Calu3 (cell line): ENCODE data around the gene CRTC2. TPM values are rescaled to one million over a fixed set of nuclear protein-coding genes. Genes with fewer than 3 reads are reported as not detected.

Experiments used
- BruUV-seq: library from RNA; stranded (reverse); fragments of 400-500 nt; replicated peaks from 2 replicates; lab custom pipeline; 2021; lab: Mats Ljungman, UMichigan
- CTCF ChIA-PET: fragments of 300-600 bp; sonication (Branson Sonifier 250); formaldehyde crosslinking; loops from one replicate; lab custom pipeline; 2022; ENCODE audit warnings: antibody characterized with exemption; lab: Charles Lee
- DNase-seq: peaks from one replicate; pipeline ENCODE4 v3.0.0; 2022
- H3K27ac Mint-ChIP-seq: one replicate; pipeline ENCODE4 v1.8.0; 2022; ENCODE audit warnings: mixed read lengths; ENCODE audit not compliant: unreplicated experiment
- H3K27me3 Mint-ChIP-seq: one replicate; pipeline ENCODE4 v1.8.0; 2022; ENCODE audit warnings: mixed read lengths; ENCODE audit not compliant: unreplicated experiment
- H3K36me3 Mint-ChIP-seq: one replicate; pipeline ENCODE4 v1.8.0; 2022; ENCODE audit warnings: mild to moderate bottlenecking, moderate library complexity, mixed read lengths; ENCODE audit not compliant: insufficient read depth, unreplicated experiment
- H3K4me1 Mint-ChIP-seq: one replicate; pipeline ENCODE4 v1.8.0; 2022; ENCODE audit warnings: mild to moderate bottlenecking, low read depth, mixed read lengths; ENCODE audit not compliant: unreplicated experiment
- H3K4me3 Mint-ChIP-seq: one replicate; pipeline ENCODE4 v1.8.0; 2022; ENCODE audit warnings: mild to moderate bottlenecking, low read depth, moderate library complexity, mixed read lengths; ENCODE audit not compliant: unreplicated experiment
- H3K9me3 Mint-ChIP-seq: one replicate; pipeline ENCODE4 v1.8.0; 2022; ENCODE audit warnings: low read depth, mixed read lengths; ENCODE audit not compliant: unreplicated experiment
- intact Hi-C: fragments of 100-400 bp; cut with micrococcal nuclease; formaldehyde crosslinking; loops from one replicate; pipeline ENCODE4 v1.10.0; 2022; ENCODE audit not compliant: unreplicated experiment
- total RNA-seq: library from RNA; stranded (reverse); gene quantifications from 2 replicates; pipeline ENCODE4 v1.2.3, GENCODE V29; 2022
- TF ChIP-seq, protein P1 (sequence below): fragments of 200-600 bp; IDR thresholded peaks from one replicate; pipeline ENCODE4 v1.8.0; 2022; ENCODE audit warnings: antibody characterized with exemption; ENCODE audit not compliant: unreplicated experiment

The CRTC2 gene
- total RNA-seq, 1 experiment from 2014 or later: 52.1 TPM

DNA sequence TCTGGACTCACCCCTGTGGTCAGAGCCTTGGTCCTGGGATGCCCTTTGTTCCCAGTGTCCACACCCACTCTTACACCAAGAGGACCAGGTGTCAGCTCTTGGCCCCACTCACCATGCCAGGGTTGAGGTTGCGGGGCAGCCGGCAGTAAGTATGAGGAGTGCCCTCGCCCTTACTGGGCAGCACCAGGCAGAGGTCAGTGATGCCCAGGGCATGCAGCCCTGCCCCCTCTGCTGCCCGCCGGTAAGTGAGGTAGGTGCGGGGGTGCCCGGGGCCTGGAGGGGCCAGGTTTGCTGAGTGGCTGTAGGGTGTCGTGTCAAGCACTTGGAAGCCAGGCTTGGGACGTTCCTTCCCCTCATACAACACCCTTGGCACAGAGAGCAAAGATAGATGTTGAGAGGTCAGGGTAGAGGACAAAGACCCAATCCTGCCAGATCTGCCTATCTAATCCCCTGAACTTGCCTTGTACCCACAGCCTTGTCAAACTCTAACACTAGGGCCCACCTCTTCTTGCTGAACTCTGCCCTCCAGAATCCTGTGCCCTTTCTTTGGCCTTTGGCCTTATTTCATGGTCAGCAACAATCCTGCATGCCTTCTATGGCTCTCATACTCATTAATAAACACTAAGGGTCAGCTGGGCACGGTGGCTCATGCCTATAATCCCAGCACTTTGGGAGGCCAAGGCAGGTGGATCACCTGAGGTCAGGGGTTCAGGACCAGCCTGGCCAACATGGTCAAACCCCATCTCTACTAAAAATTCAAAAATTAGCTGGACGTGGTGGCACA is 15.5 kb downstream of the CRTC2 start:
- H3K4me1 Mint-ChIP-seq: peaks cover 17% of the 10 kb centered on the region
- TF ChIP-seq, protein P1, sequence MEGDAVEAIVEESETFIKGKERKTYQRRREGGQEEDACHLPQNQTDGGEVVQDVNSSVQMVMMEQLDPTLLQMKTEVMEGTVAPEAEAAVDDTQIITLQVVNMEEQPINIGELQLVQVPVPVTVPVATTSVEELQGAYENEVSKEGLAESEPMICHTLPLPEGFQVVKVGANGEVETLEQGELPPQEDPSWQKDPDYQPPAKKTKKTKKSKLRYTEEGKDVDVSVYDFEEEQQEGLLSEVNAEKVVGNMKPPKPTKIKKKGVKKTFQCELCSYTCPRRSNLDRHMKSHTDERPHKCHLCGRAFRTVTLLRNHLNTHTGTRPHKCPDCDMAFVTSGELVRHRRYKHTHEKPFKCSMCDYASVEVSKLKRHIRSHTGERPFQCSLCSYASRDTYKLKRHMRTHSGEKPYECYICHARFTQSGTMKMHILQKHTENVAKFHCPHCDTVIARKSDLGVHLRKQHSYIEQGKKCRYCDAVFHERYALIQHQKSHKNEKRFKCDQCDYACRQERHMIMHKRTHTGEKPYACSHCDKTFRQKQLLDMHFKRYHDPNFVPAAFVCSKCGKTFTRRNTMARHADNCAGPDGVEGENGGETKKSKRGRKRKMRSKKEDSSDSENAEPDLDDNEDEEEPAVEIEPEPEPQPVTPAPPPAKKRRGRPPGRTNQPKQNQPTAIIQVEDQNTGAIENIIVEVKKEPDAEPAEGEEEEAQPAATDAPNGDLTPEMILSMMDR: no peak
- H3K4me3 Mint-ChIP-seq: no peak overlapping the region
- no peaks in the 10 kb centered on the region for H3K9me3 Mint-ChIP-seq
- peaks cover 63% of the 10 kb centered on the region for H3K36me3 Mint-ChIP-seq
- no peak for DNase-seq
- CTCF ChIA-PET: interaction anchor here (0.5 kb wide), 1 partner anchor 259 kb away, joined by 4 read pairs; no protein-coding TSS in a partner anchor
- BruUV-seq: no TSS peak
- intact Hi-C loops: no loop called here
- no peaks in the 10 kb centered on the region for H3K27me3 Mint-ChIP-seq
- H3K27ac Mint-ChIP-seq: no peak overlapping the region

DNA sequence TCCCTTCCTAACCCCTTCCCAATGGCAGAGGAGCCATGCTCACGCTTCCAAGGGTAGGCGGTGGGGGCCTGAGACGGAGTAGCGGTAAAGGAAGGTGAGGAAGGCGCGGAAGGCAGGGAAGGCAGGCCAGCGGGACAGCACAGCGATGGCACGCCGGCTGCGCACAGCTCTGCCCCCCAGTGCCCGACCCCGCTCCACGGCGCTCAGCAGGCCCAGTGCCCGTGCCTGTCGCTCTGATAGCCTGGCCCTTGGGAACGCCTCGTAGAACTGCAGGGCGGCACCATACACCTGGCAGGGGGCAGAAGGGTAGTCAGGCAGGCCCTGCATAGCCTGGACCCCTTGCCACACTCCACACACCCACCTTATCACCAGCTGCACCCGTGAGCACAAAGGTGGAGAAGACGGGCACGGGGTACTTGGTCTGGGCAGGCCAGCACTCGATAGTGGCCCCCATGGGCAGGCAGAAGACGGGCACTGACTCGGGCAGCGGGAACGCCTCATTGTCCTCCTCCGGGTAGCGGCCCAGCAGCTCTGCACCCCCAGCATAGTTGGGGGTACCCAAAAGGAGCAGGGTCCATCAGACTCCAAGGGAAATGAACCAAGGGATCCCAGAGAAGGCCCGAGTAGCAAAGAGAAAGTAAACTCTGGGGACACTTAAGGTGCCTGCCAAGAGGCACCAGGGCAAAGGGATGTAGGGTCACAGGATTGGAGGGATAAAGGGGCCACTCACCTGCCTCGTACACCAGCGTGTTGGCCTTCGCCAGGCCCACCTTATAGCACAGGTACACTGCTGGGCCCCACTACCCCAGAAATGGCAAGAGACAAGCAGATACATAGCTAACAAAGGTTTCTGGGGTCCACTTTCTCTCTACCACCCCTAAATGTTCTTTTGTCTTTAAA is 16.3 kb downstream of the CRTC2 start:
- Mint-ChIP-seq H3K4me1 (peaks cover 15% of the 10 kb centered on the region), H3K36me3 (peaks cover 68% of the 10 kb centered on the region), H3K27me3 (no peaks in the 10 kb centered on the region), H3K9me3 (no peaks in the 10 kb centered on the region), H3K27ac (no peak overlapping the region), H3K4me3 (no peak overlapping the region)
- no TSS peak for BruUV-seq
- TF ChIP-seq, protein P1: no peak
- intact Hi-C loops: no loop called here
- DNase-seq: no peak
- CTCF ChIA-PET: no interaction called here

DNA sequence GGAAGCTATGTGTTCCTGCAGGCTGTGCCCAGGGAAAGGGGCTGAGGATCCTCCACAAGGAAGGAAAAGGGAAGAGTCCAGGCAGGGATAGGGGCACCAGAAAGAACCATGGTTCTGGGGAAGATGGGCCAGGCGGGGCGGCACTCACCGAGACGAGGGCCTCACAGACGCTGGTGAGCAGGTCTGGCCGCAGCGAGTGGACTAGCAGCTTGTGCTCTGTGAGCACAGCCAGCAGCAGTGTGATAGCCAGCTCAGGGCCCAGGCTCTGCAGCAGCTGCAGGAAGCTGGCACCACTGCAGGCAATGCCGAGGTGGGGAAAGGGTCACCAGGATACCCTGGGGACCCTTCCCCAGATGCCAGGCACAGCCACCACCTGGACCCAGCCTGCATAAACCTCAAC is 17.7 kb downstream of the CRTC2 start:
- no peaks in the 10 kb centered on the region for H3K27me3 Mint-ChIP-seq
- H3K4me1 Mint-ChIP-seq: peaks cover 8% of the 10 kb centered on the region
- DNase-seq: no peak
- H3K4me3 Mint-ChIP-seq: no peak overlapping the region
- BruUV-seq: no TSS peak
- CTCF ChIA-PET: interaction anchor here (0.6 kb wide), 1 partner anchor 120 kb away, joined by 3 read pairs; no protein-coding TSS in a partner anchor
- intact Hi-C loops: no loop called here
- no peak overlapping the region for H3K27ac Mint-ChIP-seq
- H3K9me3 Mint-ChIP-seq: no peaks in the 10 kb centered on the region
- TF ChIP-seq, protein P1: no peak
- peaks cover 61% of the 10 kb centered on the region for H3K36me3 Mint-ChIP-seq

DNA sequence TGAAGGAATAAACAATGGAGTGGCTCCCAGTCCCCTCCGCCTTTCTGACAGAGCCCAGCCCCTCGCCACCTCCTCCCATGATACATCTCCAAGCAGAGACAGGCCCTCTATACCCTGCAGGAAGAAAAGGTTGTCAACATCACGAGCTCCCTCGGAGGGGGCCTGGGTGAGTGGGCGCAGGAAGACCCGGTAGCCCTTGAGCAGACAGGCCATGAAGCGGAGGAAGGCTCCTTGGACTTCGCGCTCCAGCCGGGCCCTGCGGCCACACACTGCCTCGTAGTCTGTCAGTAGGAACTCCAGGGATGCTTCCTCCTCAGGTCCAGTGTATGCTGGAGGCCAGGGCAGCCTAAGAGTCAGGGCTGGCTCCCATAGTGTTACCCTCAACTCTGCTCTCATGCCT is 18.9 kb downstream of the CRTC2 start:
- intact Hi-C loops: no loop called here
- no peak for DNase-seq
- Mint-ChIP-seq H3K36me3 (peaks cover 60% of the 10 kb centered on the region), H3K27me3 (no peaks in the 10 kb centered on the region), H3K4me1 (peaks cover 4% of the 10 kb centered on the region), H3K27ac (no peak overlapping the region), H3K4me3 (no peak overlapping the region), H3K9me3 (no peaks in the 10 kb centered on the region)
- TF ChIP-seq, protein P1: no peak
- no TSS peak for BruUV-seq
- CTCF ChIA-PET: no interaction called here
